H9 (cell line): ENCODE results near the gene PHACTR1. TPM values are rescaled to one million over a fixed set of nuclear protein-coding genes. Genes with fewer than 3 reads are reported as not detected.

ENCODE experiments used
- DNase-seq: peaks from one replicate; pipeline ENCODE4 v3.0.0-alpha.2; 2017
- H2AFZ ChIP-seq: one replicate; pipeline ENCODE4 v1.6.1; 2013; ENCODE audit warnings: mild to moderate bottlenecking, low read length, control low read depth, moderate library complexity
- H2AK5ac ChIP-seq: 2 replicates; pipeline ENCODE4 v1.6.1; 2013; ENCODE audit warnings: low read length, control low read depth, mixed read lengths; ENCODE audit not compliant: insufficient read length
- H2BK120ac ChIP-seq: one replicate; pipeline ENCODE4 v1.6.1; 2013; ENCODE audit warnings: low read depth, mild to moderate bottlenecking, low read length, control low read depth, inconsistent platforms; ENCODE audit not compliant: poor library complexity, severe bottlenecking
- H2BK12ac ChIP-seq: 2 replicates; pipeline ENCODE4 v1.6.1; 2013; ENCODE audit warnings: low read length, control low read depth, mixed read lengths, low read depth; ENCODE audit not compliant: insufficient read length
- H2BK15ac ChIP-seq: 2 replicates; pipeline ENCODE4 v1.6.1; 2013; ENCODE audit warnings: low read depth, low read length, control low read depth
- H2BK20ac ChIP-seq: one replicate; pipeline ENCODE4 v1.6.1; 2013; ENCODE audit warnings: low read depth, mild to moderate bottlenecking, low read length, control low read depth, inconsistent platforms; ENCODE audit not compliant: poor library complexity, severe bottlenecking
- H2BK5ac ChIP-seq: 2 replicates; pipeline ENCODE4 v1.6.1; 2013; ENCODE audit warnings: low read length, control low read depth, mixed read lengths; ENCODE audit not compliant: insufficient read length
- H3K14ac ChIP-seq: 2 replicates; pipeline ENCODE4 v1.6.1; 2013; ENCODE audit warnings: low read length, control low read depth; ENCODE audit not compliant: insufficient read depth
- H3K18ac ChIP-seq: 2 replicates; pipeline ENCODE4 v1.6.1; 2013; ENCODE audit warnings: low read depth, mild to moderate bottlenecking, mixed read lengths, low read length, control low read depth; ENCODE audit not compliant: insufficient read length
- H3K23ac ChIP-seq: 2 replicates; pipeline ENCODE4 v1.6.1; 2013; ENCODE audit warnings: low read length, control low read depth, mixed read lengths, low read depth; ENCODE audit not compliant: insufficient read length
- H3K23me2 ChIP-seq: 2 replicates; pipeline ENCODE4 v1.6.1; 2013; ENCODE audit warnings: low read depth, mild to moderate bottlenecking, mixed read lengths, low read length, control low read depth; ENCODE audit not compliant: insufficient read length, poor library complexity, severe bottlenecking
- H3K27ac ChIP-seq: 2 replicates; pipeline ENCODE4 v1.5.1; 2013; ENCODE audit warnings: low read length, control low read depth, mixed read lengths, low read depth; ENCODE audit not compliant: insufficient read length
- H3K27me3 ChIP-seq: 2 replicates; pipeline ENCODE4 v1.6.1; 2013; ENCODE audit warnings: low read length, control low read depth, inconsistent platforms; ENCODE audit not compliant: insufficient read depth
- H3K4ac ChIP-seq: 2 replicates; pipeline ENCODE4 v1.6.1; 2013; ENCODE audit warnings: low read depth, mild to moderate bottlenecking, control low read depth, inconsistent platforms, low read length, moderate library complexity
- H3K4me1 ChIP-seq: 2 replicates; pipeline ENCODE4 v1.6.1; 2013; ENCODE audit warnings: low read length, control low read depth, inconsistent platforms; ENCODE audit not compliant: insufficient read depth
- H3K4me2 ChIP-seq: 2 replicates; pipeline ENCODE4 v1.6.1; 2013; ENCODE audit warnings: low read length, control low read depth, mixed read lengths; ENCODE audit not compliant: insufficient read length, insufficient read depth
- H3K56ac ChIP-seq: 2 replicates; pipeline ENCODE4 v1.6.1; 2013; ENCODE audit warnings: low read depth, mild to moderate bottlenecking, mixed read lengths, low read length, control low read depth; ENCODE audit not compliant: insufficient read length
- H3K79me1 ChIP-seq: 2 replicates; pipeline ENCODE4 v1.6.1; 2013; ENCODE audit warnings: low read depth, mild to moderate bottlenecking, moderate library complexity, low read length, control low read depth, inconsistent platforms; ENCODE audit not compliant: insufficient read depth, poor library complexity, severe bottlenecking
- H3K79me2 ChIP-seq: 2 replicates; pipeline ENCODE4 v1.6.1; 2013; ENCODE audit warnings: low read length, control low read depth, inconsistent platforms; ENCODE audit not compliant: insufficient read depth
- H3K9ac ChIP-seq: 2 replicates; pipeline ENCODE4 v1.6.1; 2013; ENCODE audit warnings: low read length, control low read depth, mixed read lengths; ENCODE audit not compliant: insufficient read length; ENCODE audit errors: extremely low read depth
- H3K9me3 ChIP-seq: one replicate; pipeline ENCODE4 v1.6.1; 2013; ENCODE audit warnings: low read depth, low read length, inconsistent platforms; ENCODE audit not compliant: control insufficient read depth
- H3T11ph ChIP-seq: one replicate; pipeline ENCODE4 v1.6.1; 2013; ENCODE audit warnings: mild to moderate bottlenecking, low read length, control low read depth, inconsistent platforms
- H4K20me1 ChIP-seq: one replicate; pipeline ENCODE4 v1.6.1; 2013; ENCODE audit not compliant: control insufficient read depth, insufficient read length, insufficient read depth
- H4K5ac ChIP-seq: 2 replicates; pipeline ENCODE4 v1.6.1; 2013; ENCODE audit warnings: low read depth, mild to moderate bottlenecking, mixed read lengths, low read length, control low read depth; ENCODE audit not compliant: insufficient read length
- H4K8ac ChIP-seq: replicated peaks from 2 replicates; pipeline ENCODE4 v1.6.1; 2013; ENCODE audit warnings: low read length, control low read depth, mixed read lengths, low read depth; ENCODE audit not compliant: insufficient read length
- H4K91ac ChIP-seq: 2 replicates; pipeline ENCODE4 v1.6.1; 2013; ENCODE audit warnings: low read depth, mild to moderate bottlenecking, moderate library complexity, mixed read lengths, low read length, control low read depth; ENCODE audit not compliant: insufficient read length
- H3K27ac Mint-ChIP-seq, 3 experiments: 2 replicates in 2 of 3; 3 replicates in 1 of 3; pipeline ENCODE4 v1.8.0; 2020 to 2021; ENCODE audit warnings: mixed read lengths in 3 of 3, mild to moderate bottlenecking in 1 of 3, moderate library complexity in 1 of 3
- H3K27me3 Mint-ChIP-seq: 2 replicates; pipeline ENCODE4 v1.8.0; 2021; ENCODE audit warnings: low read depth, mild to moderate bottlenecking, moderate library complexity, mixed read lengths
- H3K36me3 Mint-ChIP-seq, 3 experiments: 2 replicates in 2 of 3; 3 replicates in 1 of 3; pipeline ENCODE4 v1.8.0; 2020 to 2021; ENCODE audit warnings: low read depth in 3 of 3, mixed read lengths in 3 of 3; ENCODE audit not compliant: insufficient read depth in 1 of 3
- H3K4me1 Mint-ChIP-seq, 2 experiments: 2 replicates each; pipeline ENCODE4 v1.8.0; 2020; ENCODE audit warnings: mixed read lengths in 2 of 2
- H3K4me3 Mint-ChIP-seq, 2 experiments: 2 replicates in 1 of 2; 3 replicates in 1 of 2; pipeline ENCODE4 v1.8.0; 2020 to 2021; ENCODE audit warnings: mild to moderate bottlenecking in 2 of 2, mixed read lengths in 2 of 2, moderate library complexity in 1 of 2
- H3K9me3 Mint-ChIP-seq, 2 experiments: 2 replicates in 1 of 2; 3 replicates in 1 of 2; pipeline ENCODE4 v1.8.0; 2020; ENCODE audit warnings: mild to moderate bottlenecking in 2 of 2, mixed read lengths in 2 of 2, moderate library complexity in 1 of 2
- CTCF ChIP-seq: fragments of 200-600 bp; sonication (generic); conservative IDR thresholded peaks from 3 replicates; pipeline ENCODE4 v1.8.0; 2021; ENCODE audit warnings: antibody characterized with exemption, mild to moderate bottlenecking
- WGBS: extraction: QIAGEN DNeasy Blood & Tissue Kit; methylation state at CpG from one replicate; pipeline ENCODE4 v1.1.7; 2013; ENCODE audit warnings: missing lambda C conversion rate, low lambda C conversion rate, mixed read lengths; ENCODE audit not compliant: insufficient read length; ENCODE audit errors: extremely low coverage; 5-methylcytosine and 5-hydroxymethylcytosine counted together
- total RNA-seq: library from RNA; stranded (reverse); gene quantifications from 2 replicates; pipeline ENCODE4 v1.2.1, GENCODE V29; 2021

The PHACTR1 gene
- total RNA-seq, 1 experiment from 2014 or later, result 15.9 TPM

GRCh38 chr6:13117570-13117969 is 401.0 kb downstream of the PHACTR1 start:
- Histone ChIP-seq H3K27me3 (no peaks in the 10 kb centered on the region), H3K9ac (no peak overlapping the region), H2BK12ac (no peak overlapping the region), H3K79me2 (no peaks in the 10 kb centered on the region), H3K14ac (no peak overlapping the region), H4K91ac (no peak overlapping the region), H2AFZ (no peak overlapping the region), H2BK5ac (no peak overlapping the region), H4K8ac (no peak overlapping the region), H3K23me2 (no peaks in the 10 kb centered on the region), H3K9me3 (no peaks in the 10 kb centered on the region), H3K27ac (no peak overlapping the region), H3K79me1 (no peaks in the 10 kb centered on the region), H2BK120ac (no peak overlapping the region), H3K4me2 (no peak overlapping the region), H2BK20ac (no peak overlapping the region), H3K4ac (no peak overlapping the region), H4K20me1 (no peaks in the 10 kb centered on the region), H3K23ac (no peak overlapping the region), H3K4me1 (peaks cover 5% of the 10 kb centered on the region; the same call in 1 of the 2 replicates), H2BK15ac (no peak overlapping the region), H3T11ph (no peak overlapping the region), H4K5ac (no peak overlapping the region), H3K18ac (no peak overlapping the region), H2AK5ac (no peak overlapping the region), H3K56ac (no peak overlapping the region)
- no peaks in the 10 kb centered on the region for H3K36me3 Mint-ChIP-seq
- WGBS, result no CpG with 5 or more reads among the region's 6 CpGs
- DNase-seq, result no peak
- TF ChIP-seq CTCF, result no peak
- H3K9me3 Mint-ChIP-seq, result no peaks in the 10 kb centered on the region
- H3K4me3 Mint-ChIP-seq, result no peak overlapping the region
- H3K27ac Mint-ChIP-seq, result no peak overlapping the region
- no peaks in the 10 kb centered on the region; the same call in 1 of the 2 replicates for H3K27me3 Mint-ChIP-seq
- H3K4me1 Mint-ChIP-seq, result peaks cover 42% of the 10 kb centered on the region in 2 experiments
